Measurements from ENCODE around the gene HPSE2. TPM values are rescaled to one million over a fixed set of nuclear protein-coding genes. Genes with fewer than 3 reads are reported as not detected.

The HPSE2 gene
- total RNA-seq (ENCODE audit: unreplicated experiment), result not detected
- long read RNA-seq, result 0 reads

DNA sequence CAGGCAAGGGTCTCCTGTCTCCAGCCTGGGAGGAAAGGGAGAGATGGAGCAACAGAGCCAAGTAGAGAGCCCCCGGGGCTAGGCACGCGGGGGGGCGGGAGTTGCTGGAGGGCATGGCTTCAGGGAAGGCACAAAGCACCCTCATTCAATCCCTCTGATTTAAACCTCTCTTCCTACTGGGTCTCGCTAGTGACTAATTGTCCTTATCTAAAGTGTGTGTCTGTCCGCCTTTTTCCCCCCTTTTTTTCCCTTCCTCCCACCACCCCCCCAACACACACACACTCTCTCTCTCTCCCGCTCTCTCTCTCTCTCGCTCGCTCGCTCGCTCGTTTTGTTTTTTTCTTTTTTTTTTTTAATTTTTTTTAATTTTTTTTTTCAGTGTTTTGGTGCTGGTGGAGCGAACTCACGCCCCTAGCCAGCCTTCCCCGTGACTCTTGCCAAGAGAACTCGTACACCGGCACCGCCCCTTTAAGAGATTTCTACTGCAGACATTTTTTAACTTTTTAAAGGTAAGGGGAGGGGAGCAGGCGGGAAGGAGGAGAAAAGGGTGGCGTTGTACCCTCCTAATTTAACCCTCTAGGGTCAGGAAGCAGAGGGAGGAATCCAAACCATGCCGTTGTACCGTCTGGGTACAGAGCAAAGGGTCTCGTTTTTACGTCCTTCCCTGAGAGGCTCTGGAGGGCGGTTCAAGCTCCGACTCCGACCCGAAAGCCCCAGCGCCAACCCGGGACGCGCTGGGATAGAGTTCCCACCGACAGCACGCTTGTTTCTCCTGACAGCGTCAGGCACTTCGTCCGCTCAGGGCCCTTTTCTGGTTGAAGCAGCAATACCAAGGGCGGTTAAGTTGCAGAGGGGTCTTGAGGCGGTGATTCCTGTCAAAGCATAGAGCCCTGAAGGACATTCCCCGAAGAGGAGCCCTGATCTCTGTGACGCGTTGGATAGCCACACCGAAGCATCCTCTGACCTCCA is at the start of gene HPSE2:
TSS of gene HPSE2 (minus strand) at position 195 of the 969 bp plus-strand sequence.
- Mint-ChIP-seq H3K9me3 (ENCODE audit: unreplicated experiment) (no peaks in the 10 kb centered on the region), H3K4me3 (ENCODE audit: unreplicated experiment) (peak within 1 kb of the TSS; percentile 78), H3K36me3 (ENCODE audit: low read depth, unreplicated experiment) (no peaks in the 10 kb centered on the region), H3K4me1 (ENCODE audit: unreplicated experiment) (peaks cover 31% of the 10 kb centered on the region), H3K27me3 (ENCODE audit: unreplicated experiment) (peaks cover 27% of the 10 kb centered on the region), H3K27ac (ENCODE audit: unreplicated experiment) (no peak within 1 kb of the TSS)
- TF ChIP-seq, protein P1, sequence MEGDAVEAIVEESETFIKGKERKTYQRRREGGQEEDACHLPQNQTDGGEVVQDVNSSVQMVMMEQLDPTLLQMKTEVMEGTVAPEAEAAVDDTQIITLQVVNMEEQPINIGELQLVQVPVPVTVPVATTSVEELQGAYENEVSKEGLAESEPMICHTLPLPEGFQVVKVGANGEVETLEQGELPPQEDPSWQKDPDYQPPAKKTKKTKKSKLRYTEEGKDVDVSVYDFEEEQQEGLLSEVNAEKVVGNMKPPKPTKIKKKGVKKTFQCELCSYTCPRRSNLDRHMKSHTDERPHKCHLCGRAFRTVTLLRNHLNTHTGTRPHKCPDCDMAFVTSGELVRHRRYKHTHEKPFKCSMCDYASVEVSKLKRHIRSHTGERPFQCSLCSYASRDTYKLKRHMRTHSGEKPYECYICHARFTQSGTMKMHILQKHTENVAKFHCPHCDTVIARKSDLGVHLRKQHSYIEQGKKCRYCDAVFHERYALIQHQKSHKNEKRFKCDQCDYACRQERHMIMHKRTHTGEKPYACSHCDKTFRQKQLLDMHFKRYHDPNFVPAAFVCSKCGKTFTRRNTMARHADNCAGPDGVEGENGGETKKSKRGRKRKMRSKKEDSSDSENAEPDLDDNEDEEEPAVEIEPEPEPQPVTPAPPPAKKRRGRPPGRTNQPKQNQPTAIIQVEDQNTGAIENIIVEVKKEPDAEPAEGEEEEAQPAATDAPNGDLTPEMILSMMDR (IDR thresholded peaks at IDR 0.05; ENCODE audit: unreplicated experiment), result no peak
- DNase-seq (ENCODE audit: low spot score), result peak; percentile 29

DNA sequence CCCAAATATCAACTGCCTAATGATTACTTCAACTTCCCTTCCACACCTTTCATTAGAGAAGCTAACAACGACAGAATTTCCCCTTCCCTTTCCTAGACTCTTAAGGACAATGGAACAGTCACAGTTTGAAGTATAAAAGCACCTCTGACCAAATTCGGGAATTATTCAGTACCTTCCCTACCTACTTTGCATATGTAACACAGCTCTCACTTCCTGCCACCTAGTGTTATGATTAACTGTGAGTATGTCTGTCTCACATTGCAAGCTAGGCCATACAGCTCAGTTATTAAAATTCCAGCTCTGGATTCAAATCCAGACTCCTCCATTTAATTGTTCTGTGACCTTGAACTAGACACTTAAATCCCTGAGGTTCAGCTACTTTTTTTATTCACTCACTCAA is 44.8 kb upstream of the HPSE2 start:
- H3K27ac Mint-ChIP-seq (ENCODE audit: unreplicated experiment), result no peak overlapping the region
- peaks cover 5% of the 10 kb centered on the region for H3K4me1 Mint-ChIP-seq (ENCODE audit: unreplicated experiment)
- H3K4me3 Mint-ChIP-seq (ENCODE audit: unreplicated experiment), result no peak overlapping the region
- no peak for DNase-seq (ENCODE audit: low spot score)
- TF ChIP-seq, protein P1 (IDR thresholded peaks at IDR 0.05; ENCODE audit: unreplicated experiment), result no peak
- peaks cover 3% of the 10 kb centered on the region for H3K36me3 Mint-ChIP-seq (ENCODE audit: low read depth, unreplicated experiment)
- no peaks in the 10 kb centered on the region for H3K27me3 Mint-ChIP-seq (ENCODE audit: unreplicated experiment)
- peaks cover 5% of the 10 kb centered on the region for H3K9me3 Mint-ChIP-seq (ENCODE audit: unreplicated experiment)

DNA sequence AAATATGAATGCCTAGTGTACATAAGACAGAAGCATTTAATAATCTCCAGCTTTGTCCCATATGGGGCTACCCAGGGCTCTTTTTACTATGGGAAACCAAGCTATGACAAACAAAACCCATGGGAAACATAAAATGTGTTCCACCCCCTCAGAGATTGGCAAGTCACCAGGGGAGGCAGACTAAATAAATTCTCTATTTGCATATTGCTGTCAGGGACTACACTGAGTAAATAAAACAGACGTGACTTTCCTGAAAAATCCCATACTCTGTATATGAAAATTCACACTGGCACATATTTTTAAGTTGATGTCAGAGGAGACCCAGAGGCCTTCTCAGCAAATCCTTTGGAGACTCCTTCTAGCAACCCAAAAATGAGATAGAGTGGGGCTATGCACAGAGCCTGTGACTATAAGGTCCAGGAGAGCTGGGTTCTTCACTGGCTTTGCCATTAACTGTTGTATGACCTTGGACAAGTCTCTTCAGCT is 44.0 kb upstream of the HPSE2 start:
- H3K9me3 Mint-ChIP-seq (ENCODE audit: unreplicated experiment), result peaks cover 5% of the 10 kb centered on the region
- no peak overlapping the region for H3K4me3 Mint-ChIP-seq (ENCODE audit: unreplicated experiment)
- TF ChIP-seq, protein P1 (IDR thresholded peaks at IDR 0.05; ENCODE audit: unreplicated experiment), result no peak
- no peak overlapping the region for H3K27ac Mint-ChIP-seq (ENCODE audit: unreplicated experiment)
- H3K27me3 Mint-ChIP-seq (ENCODE audit: unreplicated experiment), result no peaks in the 10 kb centered on the region
- H3K4me1 Mint-ChIP-seq (ENCODE audit: unreplicated experiment), result peaks cover 5% of the 10 kb centered on the region
- no peak for DNase-seq (ENCODE audit: low spot score)
- H3K36me3 Mint-ChIP-seq (ENCODE audit: low read depth, unreplicated experiment), result peaks cover 3% of the 10 kb centered on the region

DNA sequence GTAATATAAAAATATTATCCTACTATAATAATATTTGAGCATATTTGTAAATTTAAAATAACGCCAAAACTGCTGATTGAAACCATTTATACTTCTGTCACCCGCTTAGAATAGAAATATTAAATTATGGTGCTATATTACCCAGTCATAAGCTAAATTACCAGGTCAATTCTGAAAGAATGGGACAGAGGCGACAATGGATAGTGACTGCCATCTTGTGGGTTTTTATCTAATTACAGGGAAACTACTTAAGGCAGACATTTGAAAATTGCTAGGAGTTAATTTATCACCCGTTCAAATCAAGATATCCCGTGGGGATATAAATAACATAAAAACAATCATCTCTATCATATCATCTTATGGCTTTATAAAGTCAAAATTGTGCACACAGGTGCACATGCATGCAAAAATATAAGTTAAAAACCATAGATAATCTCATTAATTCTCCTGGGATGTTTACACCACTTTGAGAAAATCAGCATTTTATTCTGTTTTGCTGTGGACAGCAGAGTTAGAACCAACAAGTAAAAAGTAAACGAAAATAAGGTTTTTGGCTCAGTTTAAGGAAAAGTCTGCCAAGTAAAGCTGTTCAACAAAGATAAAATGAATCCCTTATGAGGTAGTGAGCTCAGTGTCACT is 41.3 kb upstream of the HPSE2 start:
- no peaks in the 10 kb centered on the region for H3K9me3 Mint-ChIP-seq (ENCODE audit: unreplicated experiment)

More for the DNA sequence above, 41.3 kb upstream of the HPSE2 start:
- Mint-ChIP-seq H3K27ac (ENCODE audit: unreplicated experiment) (no peak overlapping the region), H3K36me3 (ENCODE audit: low read depth, unreplicated experiment) (no peaks in the 10 kb centered on the region), H3K4me3 (ENCODE audit: unreplicated experiment) (no peak overlapping the region), H3K4me1 (ENCODE audit: unreplicated experiment) (peaks cover 5% of the 10 kb centered on the region), H3K27me3 (ENCODE audit: unreplicated experiment) (no peaks in the 10 kb centered on the region)
- TF ChIP-seq, protein P1 (IDR thresholded peaks at IDR 0.05; ENCODE audit: unreplicated experiment), result peak; percentile 73
- no peak for DNase-seq (ENCODE audit: low spot score)

Measured in endothelial cell (in vitro differentiated cells).